NT2/D1 (cell line): ENCODE measurements around the gene DRC3.

Experiments
- SUZ12 ChIP-seq: IDR thresholded peaks from 2 replicates; pipeline ENCODE4 v1.6.1; 2011; ENCODE audit not compliant: insufficient read length, insufficient read depth; ENCODE audit errors: extremely low read depth
- YY1 ChIP-seq: IDR thresholded peaks from 2 replicates; pipeline ENCODE4 v1.6.1; 2011; ENCODE audit not compliant: insufficient read length, insufficient read depth
- ZNF274 ChIP-seq: IDR thresholded peaks from 2 replicates; pipeline ENCODE4 v1.6.1; 2011; ENCODE audit warnings: mild to moderate bottlenecking, low read depth, low read length

GRCh38 chr17:18059283-18059682, 86.6 kb downstream of the DRC3 start:
- TF ChIP-seq ZNF274 (no peak), SUZ12 (no peak), YY1 (no peak)
